ENCODE data around the gene FBXW5.

Gene FBXW5

DNA sequence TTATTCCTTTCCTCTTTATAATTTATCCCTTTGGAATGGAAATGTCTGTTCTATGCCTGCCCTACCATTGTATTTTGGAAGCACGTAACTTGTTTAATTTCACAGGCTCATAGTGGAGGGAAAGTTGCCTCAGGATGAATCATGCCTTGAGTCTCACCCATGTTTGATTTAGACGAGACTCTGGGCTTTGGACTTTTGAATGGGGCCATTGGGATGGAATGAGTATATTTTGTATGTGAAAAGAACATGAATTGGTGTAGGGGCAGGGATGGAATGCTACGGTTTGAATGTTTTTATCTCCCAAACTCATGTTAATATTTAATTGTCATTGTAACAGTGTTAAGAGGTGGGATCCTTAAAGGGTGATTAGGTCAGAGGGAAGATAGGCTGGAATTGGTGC, 10.3 kb downstream of the FBXW5 start:
- H3K27ac ChIP-seq (ENCODE audit: poor library complexity, severe bottlenecking) = no peak overlapping the region
- TF ChIP-seq, protein P1, sequence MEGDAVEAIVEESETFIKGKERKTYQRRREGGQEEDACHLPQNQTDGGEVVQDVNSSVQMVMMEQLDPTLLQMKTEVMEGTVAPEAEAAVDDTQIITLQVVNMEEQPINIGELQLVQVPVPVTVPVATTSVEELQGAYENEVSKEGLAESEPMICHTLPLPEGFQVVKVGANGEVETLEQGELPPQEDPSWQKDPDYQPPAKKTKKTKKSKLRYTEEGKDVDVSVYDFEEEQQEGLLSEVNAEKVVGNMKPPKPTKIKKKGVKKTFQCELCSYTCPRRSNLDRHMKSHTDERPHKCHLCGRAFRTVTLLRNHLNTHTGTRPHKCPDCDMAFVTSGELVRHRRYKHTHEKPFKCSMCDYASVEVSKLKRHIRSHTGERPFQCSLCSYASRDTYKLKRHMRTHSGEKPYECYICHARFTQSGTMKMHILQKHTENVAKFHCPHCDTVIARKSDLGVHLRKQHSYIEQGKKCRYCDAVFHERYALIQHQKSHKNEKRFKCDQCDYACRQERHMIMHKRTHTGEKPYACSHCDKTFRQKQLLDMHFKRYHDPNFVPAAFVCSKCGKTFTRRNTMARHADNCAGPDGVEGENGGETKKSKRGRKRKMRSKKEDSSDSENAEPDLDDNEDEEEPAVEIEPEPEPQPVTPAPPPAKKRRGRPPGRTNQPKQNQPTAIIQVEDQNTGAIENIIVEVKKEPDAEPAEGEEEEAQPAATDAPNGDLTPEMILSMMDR (IDR thresholded peaks at IDR 0.05; ENCODE audit: poor library complexity, severe bottlenecking) = no peak
- no peaks in the 10 kb centered on the region for H3K27me3 ChIP-seq (ENCODE audit: insufficient read depth, poor library complexity, severe bottlenecking)
- ATAC-seq (ENCODE audit: low read depth) (no peak), DNase-seq (ENCODE audit: low spot score) (no peak)
- no peak overlapping the region for H3K4me3 ChIP-seq (ENCODE audit: severe bottlenecking)
- H3K4me1 ChIP-seq (ENCODE audit: insufficient read depth, poor library complexity, severe bottlenecking) = no peaks in the 10 kb centered on the region
- H3K36me3 ChIP-seq (ENCODE audit: low read depth) = peaks cover 8% of the 10 kb centered on the region; the same call in 1 of the 2 replicates
- H3K9me3 ChIP-seq (ENCODE audit: severe bottlenecking) = no peaks in the 10 kb centered on the region

DNA sequence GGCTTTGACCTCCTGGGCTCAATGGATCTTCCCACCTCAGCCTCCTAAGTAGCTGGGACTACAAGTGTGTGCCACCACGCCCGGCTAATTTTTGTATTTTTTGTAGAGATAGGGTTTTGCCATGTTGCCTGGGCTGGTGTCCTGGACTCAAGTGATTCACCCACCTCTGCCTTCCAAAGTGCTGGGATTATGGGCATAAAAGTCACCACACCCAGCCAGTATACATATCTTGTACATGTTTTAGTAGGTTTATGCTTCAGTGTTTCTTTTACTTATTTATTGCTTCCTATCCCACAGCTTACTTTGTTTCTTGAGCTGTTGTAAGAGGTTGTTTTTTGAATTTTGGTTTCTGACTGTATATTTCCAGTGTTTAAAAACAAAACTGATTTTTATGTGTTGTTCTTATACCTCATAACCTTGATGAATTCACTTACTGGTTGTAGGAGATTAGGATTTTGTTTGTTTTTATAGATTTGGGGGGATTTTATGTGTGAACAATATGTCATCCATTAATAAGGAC, 12.9 kb downstream of the FBXW5 start:
- DNase-seq (ENCODE audit: low spot score) = no peak

DNA sequence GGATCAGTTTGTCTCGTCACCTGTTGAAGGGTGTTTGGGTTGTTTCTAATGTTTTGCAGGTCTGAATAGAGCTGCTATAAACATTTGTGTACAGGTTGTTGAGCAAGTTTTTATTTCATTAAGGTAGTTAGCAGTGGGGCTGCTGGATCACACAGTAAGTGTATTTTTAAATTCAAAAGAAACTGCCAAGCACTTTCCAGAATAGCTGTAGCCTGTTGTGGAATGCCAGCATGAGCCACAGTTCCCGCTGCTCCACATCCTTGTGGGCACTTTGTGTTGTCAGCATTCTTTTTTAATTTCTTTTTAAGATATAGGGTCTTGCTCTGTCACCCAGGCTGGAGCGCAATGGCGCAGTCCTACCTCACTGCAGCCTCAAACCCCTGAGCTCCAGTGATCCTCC, 14.5 kb downstream of the FBXW5 start:
- ATAC-seq (ENCODE audit: low read depth) = no peak
- no peaks in the 10 kb centered on the region for H3K4me1 ChIP-seq (ENCODE audit: insufficient read depth, poor library complexity, severe bottlenecking)
- no peak for DNase-seq (ENCODE audit: low spot score)
- H3K9me3 ChIP-seq (ENCODE audit: severe bottlenecking) = no peaks in the 10 kb centered on the region
- no peaks in the 10 kb centered on the region for H3K27me3 ChIP-seq (ENCODE audit: insufficient read depth, poor library complexity, severe bottlenecking)
- peaks cover 12% of the 10 kb centered on the region; the same call in 1 of the 2 replicates for H3K36me3 ChIP-seq (ENCODE audit: low read depth)
- no peak overlapping the region for H3K27ac ChIP-seq (ENCODE audit: poor library complexity, severe bottlenecking)
- H3K4me3 ChIP-seq (ENCODE audit: severe bottlenecking) = no peak overlapping the region
- TF ChIP-seq, protein P1 (IDR thresholded peaks at IDR 0.05; ENCODE audit: poor library complexity, severe bottlenecking) = no peak

More for the DNA sequence above, 12.9 kb downstream of the FBXW5 start:
- Histone ChIP-seq H3K27me3 (ENCODE audit: insufficient read depth, poor library complexity, severe bottlenecking) (no peaks in the 10 kb centered on the region), H3K27ac (ENCODE audit: poor library complexity, severe bottlenecking) (no peak overlapping the region), H3K4me3 (ENCODE audit: severe bottlenecking) (no peak overlapping the region), H3K9me3 (ENCODE audit: severe bottlenecking) (no peaks in the 10 kb centered on the region), H3K36me3 (ENCODE audit: low read depth) (peaks cover 8% of the 10 kb centered on the region; the same call in 1 of the 2 replicates), H3K4me1 (ENCODE audit: insufficient read depth, poor library complexity, severe bottlenecking) (no peaks in the 10 kb centered on the region)
- ATAC-seq (ENCODE audit: low read depth) = no peak
- TF ChIP-seq, protein P1 (IDR thresholded peaks at IDR 0.05; ENCODE audit: poor library complexity, severe bottlenecking) = no peak

DNA sequence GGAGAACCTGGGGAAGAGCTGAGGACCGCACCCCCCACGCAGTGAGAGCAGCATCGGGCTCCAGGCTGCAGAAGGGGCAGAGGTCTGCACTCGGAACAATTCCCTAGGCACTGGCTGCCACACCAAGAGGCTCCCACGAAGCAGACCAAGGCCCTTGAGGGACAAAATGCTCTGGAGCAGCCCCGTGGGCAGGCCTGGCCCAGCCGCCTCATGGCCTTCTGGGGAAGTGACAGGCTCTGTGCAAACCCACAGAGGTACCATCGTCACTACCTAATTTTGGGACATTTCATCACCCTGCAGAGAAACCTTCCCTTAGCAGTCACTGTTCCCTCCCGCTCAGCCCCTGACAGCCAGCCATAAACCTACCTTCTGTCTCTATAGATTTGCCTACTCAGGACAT, 15.9 kb downstream of the FBXW5 start:
- H3K36me3 ChIP-seq (ENCODE audit: low read depth) = peaks cover 25% of the 10 kb centered on the region
- TF ChIP-seq, protein P1 (IDR thresholded peaks at IDR 0.05; ENCODE audit: poor library complexity, severe bottlenecking) = no peak
- no peaks in the 10 kb centered on the region for H3K9me3 ChIP-seq (ENCODE audit: severe bottlenecking)
- no peak overlapping the region for H3K4me3 ChIP-seq (ENCODE audit: severe bottlenecking)
- H3K27me3 ChIP-seq (ENCODE audit: insufficient read depth, poor library complexity, severe bottlenecking) = no peaks in the 10 kb centered on the region
- DNase-seq (ENCODE audit: low spot score) (no peak), ATAC-seq (ENCODE audit: low read depth) (no peak)
- no peak overlapping the region for H3K27ac ChIP-seq (ENCODE audit: poor library complexity, severe bottlenecking)
- H3K4me1 ChIP-seq (ENCODE audit: insufficient read depth, poor library complexity, severe bottlenecking) = no peaks in the 10 kb centered on the region

Data from RWPE2 (cell line).